NCI-H1930 (cell line): ENCODE measurements around the gene MLX.

Source experiments
- DNase-seq, 2 experiments: peaks; one replicate each; lab custom pipeline; 2025; lab: John Stamatoyannopoulos, UW

The MLX gene, protein sequence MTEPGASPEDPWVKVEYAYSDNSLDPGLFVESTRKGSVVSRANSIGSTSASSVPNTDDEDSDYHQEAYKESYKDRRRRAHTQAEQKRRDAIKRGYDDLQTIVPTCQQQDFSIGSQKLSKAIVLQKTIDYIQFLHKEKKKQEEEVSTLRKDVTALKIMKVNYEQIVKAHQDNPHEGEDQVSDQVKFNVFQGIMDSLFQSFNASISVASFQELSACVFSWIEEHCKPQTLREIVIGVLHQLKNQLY

DNA sequence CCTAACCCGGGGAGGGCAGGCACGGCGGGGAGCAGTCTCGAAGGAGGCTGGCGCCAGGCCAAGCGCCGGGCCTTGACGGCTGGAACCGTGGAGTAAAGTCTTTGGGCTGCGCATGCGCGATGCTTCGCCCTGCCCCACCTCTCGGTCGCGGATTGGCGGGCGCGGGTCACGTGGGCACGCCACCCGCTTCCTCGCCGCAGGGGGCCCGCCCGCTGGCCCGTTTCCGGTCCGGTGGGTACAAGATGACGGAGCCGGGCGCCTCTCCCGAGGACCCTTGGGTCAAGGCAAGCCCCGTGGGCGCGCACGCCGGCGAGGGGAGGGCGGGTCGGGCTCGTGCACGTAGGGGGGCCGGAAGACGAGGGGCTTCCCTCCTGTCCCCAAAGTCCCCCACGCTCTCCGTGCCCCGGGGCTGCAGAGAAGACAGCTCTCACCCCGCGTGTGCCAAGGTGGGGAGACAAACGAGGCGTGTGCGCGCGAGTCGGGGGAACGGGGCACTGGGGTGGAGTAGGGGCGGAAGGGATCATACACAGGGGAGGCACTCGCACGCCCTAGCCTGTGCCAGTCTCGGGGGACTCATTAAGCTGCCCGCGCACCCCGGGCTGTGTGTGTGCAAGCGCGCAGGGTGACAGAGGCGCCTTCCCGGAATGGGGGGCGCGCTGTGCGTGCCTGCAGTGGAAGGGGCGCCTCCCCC is at the start of gene MLX:
Gene MLX (plus strand): TSS at position 218 of the 691 bp plus-strand sequence. CDS start 25 bp downstream, at position 243.
- DNase-seq: peak; percentile 69 to 89

GRCh38 chr17:42517516-42517915 is 49.4 kb upstream of the MLX start:
- peak in 1 of 2 experiments; percentile 61 for DNase-seq

DNA sequence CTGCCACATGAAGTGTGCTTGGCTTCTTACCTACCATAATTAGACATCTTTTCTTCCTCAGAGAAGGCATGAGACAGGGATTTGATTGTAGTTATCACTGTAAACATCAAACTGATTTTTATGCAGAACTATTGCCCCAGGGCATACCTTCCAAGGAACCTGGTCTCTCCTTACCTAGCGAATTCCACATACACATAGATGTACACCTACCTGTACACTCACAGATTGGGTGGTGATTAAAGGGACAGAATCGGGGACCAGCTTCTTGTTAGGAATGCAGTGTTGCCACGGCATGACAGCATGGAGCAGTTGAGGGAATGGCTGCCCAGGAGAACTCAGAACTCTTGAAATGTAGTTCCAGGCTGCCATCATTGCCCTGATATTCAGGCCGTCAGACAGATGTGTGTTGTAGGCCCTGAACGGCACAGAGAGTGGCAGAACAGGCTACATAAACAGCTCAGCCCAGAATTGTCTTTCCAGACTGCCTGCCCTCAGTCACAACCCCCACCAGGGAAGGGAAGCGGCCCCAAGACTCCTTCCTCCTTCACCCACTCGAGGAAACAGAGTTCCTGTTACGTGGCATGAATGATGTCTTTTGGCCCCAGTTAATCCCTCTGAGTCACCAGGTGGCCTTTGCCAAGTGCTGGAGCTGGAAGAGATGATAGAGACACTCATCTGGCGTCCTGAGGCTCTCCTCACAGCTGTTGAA is 48.7 kb upstream of the MLX start:
- no peak for DNase-seq

- DNase-seq: no peak
Measured at GRCh38 chr17:42518755-42519545, 48.0 kb upstream of the MLX start.

GRCh38 chr17:42519546-42520491 is 47.1 kb upstream of the MLX start:
- DNase-seq: no peak

GRCh38 chr17:42520540-42520951 is 46.4 kb upstream of the MLX start:
- no peak for DNase-seq

- no peak for DNase-seq
Measured at GRCh38 chr17:42521036-42521435, 45.9 kb upstream of the MLX start.

- DNase-seq: no peak
Measured at GRCh38 chr17:42521666-42522262, 45.1 kb upstream of the MLX start.

DNA sequence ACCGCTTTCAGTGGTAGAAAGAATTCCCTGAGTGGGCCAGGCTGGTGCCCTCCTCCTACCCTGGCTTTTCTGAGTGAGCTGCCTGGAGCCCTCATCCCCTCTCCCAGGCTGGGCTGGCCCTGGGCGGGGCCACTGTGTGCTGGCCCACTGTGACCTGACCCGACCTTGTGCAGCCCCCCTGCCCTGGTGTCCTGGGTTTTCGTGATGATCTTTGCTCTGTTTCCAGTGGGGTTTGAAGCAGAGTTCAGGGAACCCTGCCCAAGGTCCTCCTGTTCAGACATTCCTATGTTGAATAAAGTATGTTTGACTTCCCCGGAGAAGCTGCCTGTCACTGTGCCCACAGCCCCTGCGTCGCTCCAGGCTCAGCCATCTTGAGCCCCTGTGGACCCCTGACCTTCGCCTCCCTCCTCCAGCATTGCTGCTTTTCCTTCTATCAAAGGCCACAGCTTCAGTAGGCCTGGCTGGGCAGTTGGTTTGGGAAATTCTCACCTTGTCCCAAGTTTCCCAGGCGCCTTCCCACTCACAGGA is 44.6 kb upstream of the MLX start:
- DNase-seq: no peak

GRCh38 chr17:42522798-42523278 is 44.1 kb upstream of the MLX start:
- DNase-seq: no peak

DNA sequence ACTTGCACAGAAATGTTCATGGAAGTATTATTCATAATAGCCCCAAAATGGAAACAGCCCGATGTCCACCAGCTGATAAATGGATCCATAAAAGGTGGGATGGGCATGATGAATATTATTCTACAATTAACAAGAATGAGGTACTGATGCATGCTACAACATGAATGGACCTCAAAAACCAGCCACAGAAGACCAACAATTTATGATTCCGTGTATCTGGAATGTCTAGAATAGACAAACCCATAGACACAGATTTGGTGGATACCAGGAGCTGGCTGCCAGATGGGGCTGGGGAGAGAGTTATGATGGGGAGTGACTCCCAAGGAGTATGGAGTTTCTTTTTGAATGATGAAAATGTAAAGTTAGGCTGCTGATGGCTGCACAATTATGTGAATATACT is 41.7 kb upstream of the MLX start:
- DNase-seq: no peak

GRCh38 chr17:42526031-42526444 is 40.9 kb upstream of the MLX start:
- no peak for DNase-seq

GRCh38 chr17:42527932-42528331 is 39.0 kb upstream of the MLX start:
- DNase-seq: no peak

- no peak for DNase-seq
Measured at GRCh38 chr17:42529061-42529460, 37.8 kb upstream of the MLX start.

DNA sequence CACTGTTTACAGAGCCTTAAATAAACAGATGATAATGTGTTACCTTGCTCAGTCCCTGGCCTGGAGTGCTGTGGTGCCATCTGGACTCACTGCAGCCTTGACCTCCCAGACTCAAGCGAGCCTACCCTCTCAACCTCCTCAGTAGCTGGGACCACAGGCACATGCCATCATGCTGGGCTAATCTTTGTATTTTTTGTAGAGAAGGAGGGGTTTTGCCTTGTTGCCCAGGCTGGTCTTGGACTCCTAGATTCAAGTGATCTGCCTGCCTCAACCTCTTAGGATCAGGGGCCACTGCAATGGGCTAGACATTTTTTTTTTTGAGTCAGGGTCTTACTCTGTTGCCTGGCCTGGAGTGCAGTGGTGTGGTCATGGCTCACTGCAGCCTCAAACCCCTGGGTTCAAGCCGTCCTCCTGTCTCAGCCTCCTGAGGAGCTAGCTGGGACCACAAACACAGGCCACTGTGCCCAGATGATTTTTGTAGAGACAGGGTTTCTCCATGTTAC is 35.9 kb upstream of the MLX start:
- DNase-seq: peak in 1 of 2 experiments; percentile 6

- DNase-seq: peak; percentile 15 to 50
Measured at GRCh38 chr17:42531455-42532354, 35.2 kb upstream of the MLX start.

- no peak for DNase-seq
Measured at GRCh38 chr17:42535155-42536047, 31.5 kb upstream of the MLX start.

DNA sequence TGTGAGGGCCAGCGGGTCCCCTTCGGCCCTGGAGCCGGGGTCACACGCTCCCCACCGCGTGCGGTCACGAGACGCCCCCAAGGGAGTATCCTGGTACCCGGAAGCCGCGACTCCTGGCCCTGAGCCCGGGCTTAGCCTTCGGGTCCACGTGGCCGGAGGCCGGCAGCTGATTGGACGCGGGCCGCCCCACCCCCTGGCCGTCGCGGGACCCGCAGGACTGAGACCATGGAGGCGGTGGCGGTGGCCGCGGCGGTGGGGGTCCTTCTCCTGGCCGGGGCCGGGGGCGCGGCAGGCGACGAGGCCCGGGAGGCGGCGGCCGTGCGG is 30.9 kb upstream of the MLX start, which contains the start of gene NAGLU:
Gene NAGLU (plus strand): TSS at position 194 of the 324 bp plus-strand sequence. CDS start 32 bp downstream, at position 226.
- DNase-seq: peak; percentile 87 to 92
